Right ventricle myocardium inferior (tissue), 1 donor: ENCODE measurements around the gene HYI. TPM values are rescaled to one million over a fixed set of nuclear protein-coding genes. Genes with fewer than 3 reads are reported as not detected.

Experiments used
- ATAC-seq: fragments of 200-7000 bp; cut with Tn5 transposase; one replicate; pipeline ENCODE4 v1.9.1; 2020; ENCODE audit warnings: mild to moderate bottlenecking, moderate library complexity
- DNase-seq: peaks from one replicate; pipeline ENCODE4 v3.0.0; 2021; ENCODE audit errors: missing footprints
- intact Hi-C: fragments of 100-400 bp; cut with DNase I; formaldehyde crosslinking; loops from one replicate; pipeline ENCODE4 v1.11.0; 2022
- total RNA-seq: library from RNA; stranded (reverse); fragmentation: NEBNext Ultra II Directional; extraction: Animal tissue kit (Norgen Biotek cat#: 25700); gene quantifications from one replicate; pipeline ENCODE4 v1.2.1, GENCODE V29; 2021
- donor health status: DM: no; HTN: yes; CAD: no; lungs with severe emphysema.

Gene HYI
- total RNA-seq, 1 donor from 2014 or later, result 20.2 TPM

- ATAC-seq (no peak), DNase-seq (no peak)
- intact Hi-C loops, result no loop called here
Observed at GRCh38 chr1:43437031-43437973, 16.4 kb downstream of the HYI start.

GRCh38 chr1:43436371-43436770, 17.4 kb downstream of the HYI start:
- no peak for DNase-seq
- ATAC-seq, result no peak
- intact Hi-C loops, result no loop called here

GRCh38 chr1:43435146-43436145, 18.3 kb downstream of the HYI start:
- intact Hi-C loops, result no loop called here
- peak; percentile 81 for ATAC-seq

GRCh38 chr1:43434256-43434655, 19.5 kb downstream of the HYI start:
- no peak for ATAC-seq
- DNase-seq, result no peak
- intact Hi-C loops, result no loop called here

More at GRCh38 chr1:43435146-43436145, 18.3 kb downstream of the HYI start:
- no peak for DNase-seq

GRCh38 chr1:43432907-43433306, 20.8 kb downstream of the HYI start:
- DNase-seq, result no peak

GRCh38 chr1:43432171-43432860, 21.4 kb downstream of the HYI start:
- peak; percentile 51 for DNase-seq
- intact Hi-C loops, result no loop called here
- ATAC-seq, result no peak

More at GRCh38 chr1:43432907-43433306, 20.8 kb downstream of the HYI start:
- intact Hi-C loops, result no loop called here
- no peak for ATAC-seq

- ATAC-seq (no peak), DNase-seq (no peak)
- intact Hi-C loops, result no loop called here
Observed at GRCh38 chr1:43431676-43432075, 22.1 kb downstream of the HYI start.

- DNase-seq (no peak), ATAC-seq (no peak)
- intact Hi-C loops, result no loop called here
Observed at GRCh38 chr1:43430831-43431230, 22.9 kb downstream of the HYI start.

- no peak for ATAC-seq
- intact Hi-C loops, result no loop called here
- DNase-seq, result peak; percentile 11
Observed at GRCh38 chr1:43427941-43428340, 25.8 kb downstream of the HYI start.

GRCh38 chr1:43427524-43427923, 26.2 kb downstream of the HYI start:
- DNase-seq (peak; percentile 21), ATAC-seq (no peak)
- intact Hi-C loops, result no loop called here

GRCh38 chr1:43426221-43426620, 27.5 kb downstream of the HYI start:
- ATAC-seq (no peak), DNase-seq (no peak)
- intact Hi-C loops, result no loop called here

GRCh38 chr1:43425045-43425444, 28.7 kb downstream of the HYI start:
- ATAC-seq (no peak), DNase-seq (no peak)
- intact Hi-C loops, result no loop called here

- ATAC-seq, result no peak
- intact Hi-C loops, result no loop called here
Observed at GRCh38 chr1:43423672-43424550, 29.8 kb downstream of the HYI start.

GRCh38 chr1:43422995-43423671, 30.6 kb downstream of the HYI start:
- no peak for DNase-seq
- no peak for ATAC-seq
- intact Hi-C loops, result no loop called here

More at GRCh38 chr1:43423672-43424550, 29.8 kb downstream of the HYI start:
- DNase-seq, result no peak

- no peak for ATAC-seq
- intact Hi-C loops, result no loop called here
Observed at GRCh38 chr1:43421976-43422750, 31.6 kb downstream of the HYI start.

GRCh38 chr1:43421396-43421795, 32.3 kb downstream of the HYI start:
- no peak for DNase-seq
- intact Hi-C loops, result no loop called here
- no peak for ATAC-seq

More at GRCh38 chr1:43421976-43422750, 31.6 kb downstream of the HYI start:
- no peak for DNase-seq

- intact Hi-C loops, result no loop called here
- ATAC-seq (no peak), DNase-seq (no peak)
Observed at GRCh38 chr1:43420874-43421273, 32.9 kb downstream of the HYI start.
